Caki2 (cell line): Measurements from ENCODE around the gene MYPN. TPM values are rescaled to one million over a fixed set of nuclear protein-coding genes. Genes with fewer than 3 reads are reported as not detected.
"Not testable (repeated sequence)": the region's sequence is repeated elsewhere in the genome, so short reads cannot be mapped to it uniquely, and the experiment has no call there.

ENCODE experiments used
- DNase-seq: peaks from one replicate; pipeline ENCODE4 v3.0.0-alpha.2; 2015; ENCODE audit warnings: low read depth
- in situ Hi-C: cut with HindIII; loops from 2 replicates; pipeline ENCODE4 v1.10.0; 2016; ENCODE audit warnings: low sequenced_read_pairs, low pct_unique_long_range_greater_than_20kb, mixed read lengths
- total RNA-seq: library from RNA; depleted of rRNA; stranded (reverse); fragments of >200 nt; shearing (Covaris generic); gene quantifications from 2 replicates; pipeline ENCODE4 v1.2.3, GENCODE V29; 2014; ENCODE audit warnings: low replicate concordance; rRNA removed

MYPN gene
- total RNA-seq, 1 experiment from 2014 or later: 0.64 TPM

DNA sequence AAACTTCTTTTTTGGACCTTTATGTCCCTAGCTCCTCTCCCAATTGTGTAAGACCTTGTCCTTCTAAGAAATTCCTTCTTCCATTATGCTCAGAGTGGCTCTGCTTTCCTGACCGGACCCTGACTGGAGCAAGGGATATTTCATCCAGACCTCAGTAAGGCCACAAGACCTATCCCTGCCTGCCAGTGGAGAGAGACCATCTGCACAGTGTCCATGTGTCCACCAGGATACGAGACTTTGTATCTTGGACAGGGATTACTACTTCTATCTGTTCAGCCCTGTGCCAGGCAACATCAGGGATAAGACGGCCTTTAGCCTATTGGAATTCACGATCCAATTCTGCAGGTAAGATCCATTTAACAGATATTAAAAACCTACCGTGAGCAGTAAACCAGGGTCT is 129.8 kb downstream of the MYPN start:
- in situ Hi-C loops: no loop called here
- no peak for DNase-seq

DNA sequence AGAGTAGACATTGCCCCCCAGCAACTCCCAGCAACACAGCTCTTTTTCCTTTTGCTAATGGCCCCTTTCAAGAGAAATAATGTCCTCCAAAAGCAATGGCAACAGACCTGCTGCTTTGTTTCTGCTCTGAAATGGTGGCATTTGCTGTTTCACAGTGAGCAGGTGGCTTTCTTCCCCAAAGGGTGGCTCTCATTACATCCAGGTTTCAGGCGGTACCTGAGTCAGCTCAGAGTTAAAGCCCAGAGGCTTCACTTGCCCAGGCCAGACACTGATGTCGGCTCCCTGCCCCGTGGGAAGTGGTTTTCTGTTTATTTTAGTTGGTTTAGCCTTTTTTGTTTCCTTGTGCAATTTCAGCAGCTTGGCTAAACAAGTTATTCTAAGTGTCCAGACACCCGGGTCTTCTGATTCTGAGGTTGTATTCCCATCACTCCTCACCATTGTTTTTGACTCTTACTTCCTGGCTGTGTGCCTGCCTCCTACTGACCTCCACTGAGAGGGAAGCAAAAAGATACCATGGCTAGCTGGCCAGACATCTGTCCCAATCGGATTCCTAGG is 130.4 kb downstream of the MYPN start:
- no peak for DNase-seq
- in situ Hi-C loops: no loop called here

DNA sequence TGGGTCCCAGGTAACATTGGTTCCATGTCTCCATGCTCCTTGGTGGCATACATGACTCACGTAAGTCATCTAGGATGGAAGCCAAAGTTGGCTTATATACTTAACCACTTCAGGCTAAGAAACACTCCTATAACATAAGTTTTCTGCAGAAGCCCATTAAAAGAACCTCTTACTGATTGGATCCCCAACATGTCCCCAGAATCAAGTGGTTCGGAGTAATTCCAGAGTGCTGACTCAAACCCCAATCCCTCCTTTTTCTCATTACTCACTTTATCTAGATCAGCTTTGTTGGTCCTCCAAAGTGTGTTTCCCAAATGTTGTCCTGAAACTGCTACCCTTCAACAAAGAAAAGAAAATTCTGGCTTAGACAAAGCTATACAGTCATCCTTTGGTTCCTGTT is 132.8 kb downstream of the MYPN start:
- in situ Hi-C loops: no loop called here

DNA sequence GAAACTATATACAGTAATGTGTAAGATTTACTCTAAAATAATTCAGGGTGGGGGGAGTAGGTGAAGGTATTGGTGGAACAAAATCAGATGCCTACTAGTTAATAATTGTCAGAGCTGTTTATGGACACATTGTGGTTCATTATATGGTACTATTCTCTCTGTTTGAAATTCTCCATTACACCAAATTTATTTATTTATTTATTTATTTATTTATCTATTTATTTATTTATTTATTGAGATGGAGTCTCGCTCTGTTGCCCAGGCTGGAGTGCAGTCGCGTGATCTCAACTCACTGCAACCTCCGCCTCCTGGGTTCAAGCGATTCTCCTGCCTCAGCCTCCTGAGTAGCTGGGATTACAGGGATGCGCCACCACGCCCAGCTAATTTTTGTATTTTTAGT is 137.1 kb downstream of the MYPN start:
- DNase-seq, in situ Hi-C loops: not testable (repeated sequence)

More for the DNA sequence above, 132.8 kb downstream of the MYPN start:
- DNase-seq: no peak

GRCh38 chr10:68247931-68248330 is 138.6 kb downstream of the MYPN start:
- DNase-seq: no peak
- in situ Hi-C loops: no loop called here

DNA sequence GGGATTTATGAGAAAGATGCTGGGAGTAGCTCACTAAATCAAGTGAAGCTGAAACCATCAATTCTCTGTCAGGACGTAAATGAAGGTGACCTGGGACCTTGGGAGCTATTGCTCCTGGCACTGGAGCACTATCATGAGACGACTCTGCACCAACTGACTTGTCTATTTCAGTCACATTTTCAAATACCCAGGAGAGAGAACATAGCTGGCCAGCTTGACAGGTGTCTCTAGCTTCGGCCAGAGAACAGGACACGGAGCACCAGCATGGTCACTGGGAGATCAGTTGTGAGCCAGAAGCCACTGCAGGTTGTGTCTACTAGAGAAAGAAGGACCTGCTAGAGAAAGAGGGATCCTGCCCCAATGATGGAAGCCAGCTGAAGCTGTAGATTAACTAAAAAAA is 140.0 kb downstream of the MYPN start:
- in situ Hi-C loops: no loop called here
- DNase-seq: no peak

- in situ Hi-C loops: no loop called here
- DNase-seq: no peak
Observed at GRCh38 chr10:68251151-68251550, 141.9 kb downstream of the MYPN start.

DNA sequence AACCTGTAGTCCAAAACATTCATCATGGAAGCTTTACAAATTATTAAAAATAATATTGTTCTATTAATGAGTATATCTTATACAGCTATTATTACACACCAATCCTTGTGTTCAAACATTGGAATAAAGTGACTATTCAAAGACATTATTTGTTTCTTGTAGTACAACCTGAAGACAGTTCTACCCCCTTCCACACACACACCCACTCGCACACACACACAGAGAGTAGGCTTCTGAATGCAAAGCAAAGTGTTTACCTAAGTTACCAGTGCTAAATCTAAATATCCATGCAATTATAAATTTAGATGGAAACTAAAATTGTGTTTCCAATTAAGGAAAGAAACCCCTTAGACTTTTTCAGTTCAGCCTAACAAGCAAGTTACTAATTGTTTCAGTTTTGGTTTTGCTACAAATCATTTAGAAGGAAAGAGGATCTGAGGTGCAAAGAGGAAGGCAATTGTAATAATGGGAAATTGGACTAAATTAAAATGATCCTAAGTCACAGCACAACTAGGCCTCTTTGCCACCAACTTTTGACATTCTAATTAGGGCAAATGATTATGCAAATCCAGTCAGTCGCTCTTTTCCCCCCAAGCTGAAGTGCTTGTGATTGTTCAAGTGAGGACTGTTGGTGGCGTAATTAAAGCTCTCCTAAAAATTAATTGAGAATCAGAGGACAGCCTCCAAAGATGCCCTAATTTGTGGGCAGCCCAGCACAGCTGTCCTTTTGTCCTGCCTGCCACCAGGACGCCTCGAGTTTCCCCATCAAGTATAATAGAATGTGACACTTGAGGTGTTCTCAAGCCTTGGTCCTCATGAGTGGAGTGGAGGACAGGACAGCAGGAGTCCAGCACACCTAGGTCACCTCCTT is 142.6 kb downstream of the MYPN start:
- no peak for DNase-seq
- in situ Hi-C loops: no loop called here

- in situ Hi-C loops: no loop called here
Observed at GRCh38 chr10:68253346-68253745, 144.1 kb downstream of the MYPN start.

GRCh38 chr10:68261132-68261856 is 152.0 kb downstream of the MYPN start:
- DNase-seq: no peak
- in situ Hi-C loops: no loop called here

More at GRCh38 chr10:68253346-68253745, 144.1 kb downstream of the MYPN start:
- DNase-seq: no peak

Other genes with a start within 250 kb of the MYPN start
- 6.6 and 7.7 TPM in 2 replicates for gene SIRT1, start 224.8 kb upstream of the MYPN start, total RNA-seq
- 10.4 and 12.7 TPM in 2 replicates for gene HERC4, start 34.2 kb upstream of the MYPN start, total RNA-seq
- gene ATOH7, start 122.6 kb downstream of the MYPN start, total RNA-seq: not detected in 2 replicates
- 1.5 and 18.9 TPM in 2 replicates for gene HNRNPH3, start 222.6 kb downstream of the MYPN start, total RNA-seq
- gene PBLD, start 223.4 kb downstream of the MYPN start, total RNA-seq: 0.78 and 1.4 TPM in 2 replicates